T1000 (cell line): ENCODE data around the gene SARDH.
"Not testable (repeated sequence)": the region's sequence is repeated elsewhere in the genome, so short reads cannot be mapped to it uniquely, and the experiment has no call there.

Experiments
- DNase-seq: peaks from one replicate; lab custom pipeline; 2025; ENCODE audit warnings: mixed read lengths; lab: John Stamatoyannopoulos, UW

Gene SARDH

DNA sequence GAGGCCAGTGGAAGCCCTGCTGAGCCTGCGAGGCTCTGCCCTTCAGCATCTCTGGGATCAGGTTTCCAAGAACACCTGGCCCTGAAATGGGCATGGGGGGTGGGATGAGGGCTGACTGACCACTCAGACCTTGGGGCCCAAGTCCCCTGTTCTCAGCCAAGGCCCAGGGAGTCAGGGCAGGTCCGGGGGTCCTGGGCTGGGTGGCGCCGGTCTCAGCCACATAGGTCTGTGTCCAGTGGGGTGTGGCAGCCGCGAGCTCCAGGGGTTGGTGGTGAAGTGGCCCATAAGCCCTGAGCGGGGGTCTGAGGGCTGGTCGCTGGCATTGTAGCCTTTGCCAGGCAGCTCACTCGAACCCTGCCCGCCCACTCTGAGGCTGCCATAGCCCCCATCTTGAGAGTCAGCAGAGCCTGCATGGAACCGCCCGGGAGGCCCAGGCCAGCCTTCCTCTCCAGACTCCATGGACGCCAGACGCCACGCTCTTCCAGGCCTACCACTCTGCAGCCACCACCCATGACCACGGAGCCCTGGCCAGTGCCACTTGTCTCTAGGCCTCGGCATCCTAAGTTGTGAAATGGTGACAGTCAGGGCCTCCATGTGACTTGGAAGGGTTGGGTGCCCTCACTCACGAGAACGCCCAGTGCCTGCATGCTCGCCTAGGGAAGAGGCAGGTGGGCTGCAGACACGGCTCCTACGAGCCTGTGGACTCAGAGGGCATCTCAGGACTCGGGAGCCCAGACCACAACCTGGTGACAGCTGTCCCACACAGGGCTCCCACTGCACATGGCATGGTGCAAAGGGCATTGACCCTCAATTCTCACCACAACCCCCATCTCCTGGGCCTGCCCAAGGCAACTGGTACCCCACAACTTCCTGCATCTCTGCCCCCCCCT is 108.7 kb downstream of the SARDH start:
- no peak for DNase-seq

DNA sequence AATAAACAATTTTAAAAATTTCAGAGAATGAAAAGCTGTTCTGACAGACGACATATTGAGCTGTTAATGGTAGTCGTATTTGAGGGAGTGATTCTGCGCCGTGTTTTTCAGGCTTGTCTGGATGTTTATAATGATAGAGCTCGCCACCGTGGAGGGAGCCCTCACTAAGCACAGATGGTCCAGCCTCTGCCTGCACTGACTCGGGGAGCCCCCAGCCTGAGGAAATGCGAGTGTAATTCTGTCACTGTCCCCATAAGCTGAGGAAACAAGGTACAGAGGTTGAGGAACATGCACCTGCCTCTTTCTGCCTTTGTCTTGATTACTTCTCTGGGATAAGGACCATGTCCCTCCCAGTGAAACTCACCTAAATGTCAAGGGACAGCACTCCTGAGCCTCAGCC is 109.4 kb downstream of the SARDH start:
- no peak for DNase-seq

DNA sequence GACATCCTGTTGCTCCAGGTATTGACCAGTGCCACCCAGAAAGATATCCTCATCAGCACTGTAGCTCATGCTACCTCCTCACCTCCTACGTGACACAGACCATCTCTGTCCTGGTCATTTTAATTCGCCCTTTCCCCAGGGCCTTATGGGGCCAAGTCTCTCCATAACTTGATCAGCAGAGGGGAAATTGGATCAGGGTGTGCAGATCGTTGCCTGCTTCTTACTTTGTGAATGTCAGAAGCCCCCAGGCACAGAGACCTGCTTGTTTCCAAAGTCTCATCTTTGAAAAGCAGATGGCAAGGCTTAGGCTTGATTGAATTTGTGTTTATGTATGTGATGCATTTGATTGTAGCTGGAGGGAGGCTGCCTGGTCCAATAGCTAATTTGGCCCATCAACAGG is 110.8 kb downstream of the SARDH start:
- DNase-seq: no peak

DNA sequence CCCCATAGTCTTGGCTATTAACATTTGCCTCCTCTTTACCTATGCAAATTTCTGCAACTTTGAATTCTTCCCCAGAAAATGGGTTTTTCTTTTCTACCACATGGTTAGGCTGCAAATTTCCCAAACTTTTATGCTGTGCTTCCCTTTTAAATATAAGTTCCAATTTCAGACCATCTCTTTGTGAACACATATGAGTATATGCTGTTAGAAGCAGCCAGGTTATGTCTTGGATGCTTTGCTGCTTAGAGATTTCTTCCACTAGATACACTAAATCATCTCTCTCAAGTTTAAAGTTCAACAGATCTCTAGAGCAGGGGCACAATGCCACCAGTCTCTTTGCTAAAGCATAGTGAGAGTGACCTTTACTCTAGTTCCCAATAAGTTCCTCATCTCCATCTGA is 112.1 kb downstream of the SARDH start:
- DNase-seq: not testable (repeated sequence)

DNA sequence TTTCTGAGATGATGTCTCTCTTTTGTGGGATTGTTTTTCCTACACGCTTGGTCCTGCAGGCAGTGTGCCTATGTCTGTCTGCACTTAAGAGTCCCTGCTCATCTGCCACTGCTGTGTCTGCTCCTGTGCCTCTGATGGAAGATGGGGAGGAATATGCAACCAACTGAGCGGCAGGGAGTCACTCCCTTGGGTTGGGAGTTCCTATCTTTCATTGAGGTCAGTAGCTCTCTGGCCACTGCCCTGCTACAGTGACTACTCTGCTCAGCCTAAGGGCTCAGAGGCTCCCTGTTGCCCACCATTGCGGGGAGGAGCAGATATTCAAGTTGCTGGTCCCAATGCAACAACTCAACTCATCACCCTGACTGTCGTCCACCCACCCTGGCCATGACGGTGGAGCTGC is 115.6 kb downstream of the SARDH start:
- DNase-seq: no peak

DNA sequence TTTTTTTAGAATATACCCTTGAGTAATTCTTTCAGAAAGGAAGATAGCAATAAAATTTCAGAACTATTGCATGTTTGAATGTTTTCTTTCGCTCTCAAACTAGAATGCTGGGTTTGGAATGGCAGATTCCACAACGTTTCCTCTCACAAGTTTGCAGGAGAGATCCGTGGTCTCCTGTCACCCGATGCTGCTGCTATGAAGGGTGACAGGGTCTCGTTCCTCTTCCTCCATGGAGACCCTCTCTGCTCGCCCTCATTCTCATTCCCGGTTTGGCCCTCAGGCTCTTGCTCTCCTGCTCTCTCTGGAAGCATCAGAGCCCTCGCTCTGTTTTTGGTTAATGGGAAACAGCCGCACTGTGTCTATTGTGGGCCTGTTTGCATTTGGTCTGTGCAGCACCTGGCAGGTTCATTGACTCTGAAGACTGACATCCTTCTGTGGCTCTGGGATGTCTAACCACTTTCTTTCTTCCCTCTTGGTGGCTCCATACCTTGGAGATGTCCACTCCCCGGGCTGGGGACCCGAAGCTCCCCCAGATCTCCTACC is 116.4 kb downstream of the SARDH start:
- no peak for DNase-seq

DNA sequence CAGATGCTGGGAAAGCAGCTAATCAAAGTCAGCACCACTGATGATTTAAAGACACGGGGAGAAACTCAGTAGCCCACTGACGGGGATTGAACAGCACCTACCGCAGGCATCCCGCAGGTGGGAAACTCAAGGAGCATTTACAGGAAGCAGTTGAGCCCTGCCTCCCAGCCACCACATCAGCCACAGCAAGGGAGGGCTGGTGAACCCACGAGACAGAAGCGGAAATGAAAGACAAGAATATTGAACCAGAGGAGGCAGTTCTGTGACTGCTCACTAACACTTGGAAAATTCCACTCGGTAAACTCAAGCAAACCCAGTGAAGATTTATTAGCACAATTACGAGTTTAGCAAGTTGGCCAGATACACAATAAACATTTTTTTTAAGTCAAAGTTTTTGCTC is 118.4 kb downstream of the SARDH start:
- DNase-seq: no peak

DNA sequence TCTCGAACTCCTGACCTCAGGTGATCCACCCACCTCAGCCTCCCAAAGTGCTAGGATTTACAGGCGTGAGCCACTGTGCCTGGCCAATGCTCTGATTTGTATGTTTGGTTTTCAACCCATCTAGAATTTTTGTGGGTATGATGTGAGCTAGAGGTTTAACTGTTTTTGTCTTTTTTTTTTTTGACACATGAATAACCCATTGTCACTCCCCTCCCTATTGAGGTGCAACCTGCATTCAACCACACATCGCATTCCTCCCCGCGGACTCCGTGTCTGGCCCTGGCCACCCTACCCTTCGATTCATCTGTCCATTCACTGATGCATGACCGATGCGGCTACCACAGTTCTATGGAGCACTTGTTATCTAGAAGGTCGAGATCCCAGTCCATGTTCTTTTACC is 119.4 kb downstream of the SARDH start:
- DNase-seq: no peak

DNA sequence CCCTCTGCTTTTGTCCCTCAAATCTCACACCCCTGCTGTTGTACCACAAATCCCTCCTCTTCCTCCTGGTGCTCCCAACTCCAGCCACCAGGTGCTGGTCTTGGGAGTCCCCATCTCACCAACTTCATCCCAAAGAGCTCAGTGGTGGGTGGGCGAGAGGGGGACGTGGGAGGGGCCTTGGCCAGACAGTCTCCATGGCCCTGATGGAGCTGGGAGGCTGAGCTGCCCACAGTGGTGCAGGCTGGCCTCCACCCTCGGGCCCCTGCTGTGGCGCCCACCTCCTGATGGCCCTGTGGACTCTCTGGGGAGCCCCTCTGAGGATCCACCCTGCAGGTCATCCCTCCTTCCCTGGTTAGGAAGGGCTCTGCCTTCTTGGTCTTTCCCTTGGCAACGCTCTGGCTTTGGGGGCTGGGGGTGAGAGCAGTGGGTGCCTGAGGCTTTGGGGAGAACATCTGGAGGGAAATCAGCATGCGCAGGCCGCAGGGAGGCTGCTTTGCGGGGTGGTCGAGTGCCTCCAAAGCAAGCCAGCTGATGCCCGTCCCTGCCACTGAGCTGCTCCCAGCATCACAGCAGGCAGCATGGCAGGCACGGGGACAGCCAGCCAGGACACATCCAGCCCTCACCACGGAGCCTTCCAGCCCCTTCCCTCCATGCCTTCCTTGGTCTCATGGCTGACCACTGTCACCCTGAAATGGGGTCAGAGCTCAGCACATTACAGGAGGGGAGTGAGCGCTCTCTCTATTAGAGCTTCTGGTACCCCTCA is 121.3 kb downstream of the SARDH start:
- no peak for DNase-seq

DNA sequence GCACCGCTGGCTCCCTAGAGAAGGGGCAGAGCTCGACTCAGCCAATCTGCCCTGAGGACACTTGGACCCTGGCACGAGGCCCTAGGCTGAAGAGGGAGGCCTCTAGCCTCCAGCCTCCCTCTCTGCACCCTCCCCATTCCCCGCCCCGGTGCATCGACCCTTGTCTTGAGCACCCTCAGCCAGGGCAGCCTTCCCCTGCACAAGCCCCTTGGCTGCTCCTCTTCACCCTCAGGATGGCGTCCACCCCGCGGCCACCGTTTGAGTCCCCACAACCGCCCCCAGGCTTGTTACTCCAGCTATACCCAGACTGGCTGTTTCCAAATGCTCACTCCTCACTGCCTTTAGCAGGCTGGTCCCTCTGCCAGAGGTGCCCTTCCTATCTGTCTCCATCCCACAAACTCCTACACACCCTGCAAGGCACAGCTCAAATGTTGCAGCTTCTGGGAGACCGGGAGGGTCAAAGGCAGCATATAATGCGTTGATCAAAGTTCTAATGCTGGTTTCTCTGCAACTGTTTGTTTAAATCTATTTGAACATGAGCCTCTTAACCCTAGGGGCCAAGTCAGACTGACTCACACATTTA is 122.5 kb downstream of the SARDH start:
- no peak for DNase-seq

DNA sequence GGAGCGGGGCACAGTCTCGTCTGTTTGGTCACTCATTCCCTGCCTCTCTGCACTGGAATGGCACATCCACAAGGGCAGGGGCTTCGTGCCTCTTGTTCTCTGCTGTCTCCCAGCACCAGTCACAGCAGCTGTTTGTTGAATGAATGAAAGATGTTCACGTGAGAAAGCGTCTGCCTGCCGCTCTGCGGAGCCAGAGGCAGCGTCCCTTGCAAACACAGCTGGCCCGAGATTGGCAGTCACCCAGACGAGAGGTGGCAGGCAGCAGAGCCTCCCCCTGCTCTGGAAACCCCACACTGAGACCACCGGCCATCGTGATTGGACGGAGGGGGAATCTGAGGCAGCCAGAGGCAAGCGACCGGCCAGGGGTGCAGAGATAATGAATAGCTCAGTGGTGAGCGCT is 123.0 kb downstream of the SARDH start:
- DNase-seq: no peak

DNA sequence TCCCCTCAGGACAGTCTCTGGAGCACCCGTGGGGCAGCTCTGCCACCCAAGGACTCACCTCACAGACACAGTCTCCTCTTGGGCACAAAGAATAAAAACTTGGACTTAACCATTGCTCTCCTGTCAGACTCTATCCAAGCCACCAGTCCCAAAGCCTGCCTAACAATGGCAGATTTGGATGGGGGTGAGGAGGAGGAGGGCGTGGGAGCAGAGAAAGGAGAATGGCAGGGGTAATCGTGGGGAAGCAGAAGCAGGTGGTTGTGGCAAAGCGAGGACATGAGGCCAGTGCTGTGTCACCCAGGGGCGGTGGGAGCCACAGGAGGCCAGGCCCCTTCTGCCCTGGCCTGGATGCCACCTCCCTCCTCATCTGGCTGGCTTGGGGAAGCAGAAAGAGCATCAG is 123.5 kb downstream of the SARDH start:
- DNase-seq: no peak

DNA sequence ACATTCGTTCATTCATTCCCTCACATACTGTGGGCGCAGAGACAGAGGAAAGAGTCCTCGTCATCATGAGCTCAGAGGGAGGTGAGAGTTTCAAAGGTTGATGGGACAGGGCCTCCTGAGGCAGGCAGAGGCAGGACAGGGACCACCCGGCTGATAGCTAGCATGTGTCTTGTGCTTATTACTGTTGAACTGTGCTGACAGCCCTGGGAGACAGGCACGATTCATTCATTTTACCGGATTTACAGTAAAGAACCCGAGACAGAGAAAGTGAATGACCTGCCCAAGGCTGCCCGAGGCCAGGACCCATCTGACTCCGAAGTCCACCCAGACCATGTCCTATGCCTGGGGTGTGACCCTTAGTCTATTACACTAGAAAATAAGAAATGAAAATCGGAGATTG is 124.1 kb downstream of the SARDH start:
- DNase-seq: no peak
